D721Med (cell line): ENCODE measurements around the gene ARHGAP45.

Experiments
- DNase-seq: peaks from one replicate; pipeline ENCODE4 v3.0.0; 2011; ENCODE audit warnings: low spot score; ENCODE audit not compliant: insufficient read length
- FAIRE-seq: peaks from 2 replicates; lab custom pipeline; 2011; peaks lifted over from hg19 to GRCh38; lab: Jason Lieb, UNC
- CTCF ChIP-seq: IDR thresholded peaks from 2 replicates; pipeline ENCODE4 v1.5.1; 2012; ENCODE audit warnings: mild to moderate bottlenecking, control low read depth; ENCODE audit not compliant: insufficient read depth; ENCODE audit errors: missing control alignments

Gene ARHGAP45

GRCh38 chr19:1041272-1041834 lies 25.6 kb upstream of the ARHGAP45 start:
- FAIRE-seq (no peak), DNase-seq (no peak)
- TF ChIP-seq CTCF = no peak

- no peak for TF ChIP-seq CTCF
- DNase-seq (no peak), FAIRE-seq (no peak)
Measured at GRCh38 chr19:1041835-1042685, 24.9 kb upstream of the ARHGAP45 start.

GRCh38 chr19:1042689-1043511 lies 24.1 kb upstream of the ARHGAP45 start:
- DNase-seq (no peak), FAIRE-seq (no peak)
- TF ChIP-seq CTCF = peak; percentile 2

GRCh38 chr19:1045247-1045603 lies 21.7 kb upstream of the ARHGAP45 start:
- DNase-seq = no peak

GRCh38 chr19:1046117-1046626 lies 20.8 kb upstream of the ARHGAP45 start:
- no peak for TF ChIP-seq CTCF
- FAIRE-seq (no peak), DNase-seq (no peak)

More at GRCh38 chr19:1045247-1045603, 21.7 kb upstream of the ARHGAP45 start:
- TF ChIP-seq CTCF = no peak
- no peak for FAIRE-seq

DNA sequence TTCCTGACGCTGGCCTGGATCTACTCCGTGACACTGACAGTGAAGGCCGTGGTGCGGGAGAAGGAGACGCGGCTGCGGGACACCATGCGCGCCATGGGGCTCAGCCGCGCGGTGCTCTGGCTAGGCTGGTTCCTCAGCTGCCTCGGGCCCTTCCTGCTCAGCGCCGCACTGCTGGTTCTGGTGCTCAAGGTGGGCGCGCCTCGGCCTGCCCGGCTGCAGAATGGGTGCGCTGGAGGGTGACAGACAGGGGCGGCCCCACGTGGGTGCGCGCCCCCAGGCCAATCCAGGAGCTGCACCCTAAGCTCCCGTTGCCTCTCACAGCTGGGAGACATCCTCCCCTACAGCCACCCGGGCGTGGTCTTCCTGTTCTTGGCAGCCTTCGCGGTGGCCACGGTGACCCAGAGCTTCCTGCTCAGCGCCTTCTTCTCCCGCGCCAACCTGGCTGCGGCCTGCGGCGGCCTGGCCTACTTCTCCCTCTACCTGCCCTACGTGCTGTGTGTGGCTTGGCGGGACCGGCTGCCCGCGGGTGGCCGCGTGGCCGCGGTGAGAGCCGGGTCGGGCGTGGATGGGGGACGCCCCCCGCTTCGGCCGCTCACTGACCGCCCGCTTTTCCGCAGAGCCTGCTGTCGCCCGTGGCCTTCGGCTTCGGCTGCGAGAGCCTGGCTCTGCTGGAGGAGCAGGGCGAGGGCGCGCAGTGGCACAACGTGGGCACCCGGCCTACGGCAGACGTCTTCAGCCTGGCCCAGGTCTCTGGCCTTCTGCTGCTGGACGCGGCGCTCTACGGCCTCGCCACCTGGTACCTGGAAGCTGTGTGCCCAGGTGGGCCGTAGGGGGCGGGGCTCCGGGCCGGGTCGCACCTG lies 19.9 kb upstream of the ARHGAP45 start:
- TF ChIP-seq CTCF = no peak
- FAIRE-seq (no peak), DNase-seq (no peak)
